Hematopoietic multipotent progenitor cell treated with erythropoietin and hydrocortisone succinate and interleukin-3 and kit ligand, for 17 days (in vitro differentiated cells): ENCODE results near the gene MARS1.
A peak's percentile ranks its signal among the peaks of the same experiment; 100 is the strongest.
"Not testable (repeated sequence)": the region's sequence is repeated elsewhere in the genome, so short reads cannot be mapped to it uniquely, and the experiment has no call there.

Experiments
- DNase-seq: peaks from one replicate; pipeline ENCODE4 v3.0.0-alpha.2; 2015; ENCODE audit warnings: low spot score

MARS1 gene

GRCh38 chr12:57495051-57495701, 7.3 kb downstream of the MARS1 start:
- not testable (repeated sequence) for DNase-seq

DNA sequence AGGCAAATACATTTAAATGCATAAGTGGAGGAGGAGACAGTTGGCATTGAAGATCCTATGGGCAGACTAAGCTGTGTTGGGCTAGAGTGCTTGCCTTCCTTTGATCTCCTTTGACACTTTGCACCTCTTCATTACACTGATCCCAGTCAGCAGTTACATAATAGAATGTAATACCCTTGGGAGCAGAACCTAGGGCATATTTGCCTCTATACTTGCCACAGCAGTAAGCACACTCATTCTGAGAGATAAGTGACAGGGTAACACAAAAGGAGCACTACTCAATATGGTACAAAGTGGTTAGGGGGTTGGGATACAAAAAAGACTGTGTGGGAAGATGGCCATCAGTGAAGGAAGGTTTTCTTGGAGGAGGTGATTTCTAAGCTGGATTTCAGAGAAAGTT, 9.0 kb downstream of the MARS1 start:
- no peak for DNase-seq

DNA sequence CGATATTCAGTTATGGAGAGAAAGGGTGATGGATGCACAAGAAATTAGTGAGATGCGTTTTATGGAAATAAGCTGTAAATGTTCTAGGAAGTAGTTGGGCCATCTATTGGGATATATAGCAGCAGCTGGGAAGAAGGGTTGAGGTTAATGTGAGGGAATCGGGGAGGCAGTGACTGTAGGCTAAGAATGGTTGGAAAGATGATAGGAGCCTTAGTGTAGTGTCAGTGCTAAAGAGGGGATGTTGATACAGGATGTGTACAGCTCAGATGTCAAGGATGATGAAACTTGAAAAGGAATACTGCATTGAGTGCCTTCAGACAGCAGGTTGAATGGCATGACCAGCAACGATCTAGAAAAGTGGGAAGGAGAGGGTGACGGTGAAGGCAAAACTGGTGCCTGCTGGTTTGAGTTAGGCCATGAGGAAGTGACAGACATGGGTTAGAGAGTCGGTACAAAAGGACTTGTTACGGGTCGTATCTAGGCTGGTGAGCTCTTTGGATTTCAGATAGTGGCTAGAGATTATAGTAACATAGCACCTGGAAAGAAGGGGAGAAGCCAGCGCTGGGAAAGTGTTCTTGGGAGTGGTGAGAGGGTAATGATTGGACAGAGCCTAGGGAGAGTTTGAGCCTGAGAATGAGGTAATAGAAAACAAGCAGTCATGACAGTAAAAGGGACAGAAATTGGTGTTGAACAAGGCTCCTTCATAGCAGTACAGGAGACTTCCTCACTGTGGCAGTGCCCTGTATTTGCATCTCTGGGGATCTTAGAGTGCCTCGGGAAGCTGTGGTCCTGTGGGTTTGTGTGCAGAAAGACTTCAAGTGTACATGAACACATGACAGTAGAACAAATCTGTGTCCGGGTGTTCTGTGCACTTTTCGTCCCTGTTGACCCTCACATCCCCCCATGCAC, 9.6 kb downstream of the MARS1 start:
- DNase-seq, result no peak

DNA sequence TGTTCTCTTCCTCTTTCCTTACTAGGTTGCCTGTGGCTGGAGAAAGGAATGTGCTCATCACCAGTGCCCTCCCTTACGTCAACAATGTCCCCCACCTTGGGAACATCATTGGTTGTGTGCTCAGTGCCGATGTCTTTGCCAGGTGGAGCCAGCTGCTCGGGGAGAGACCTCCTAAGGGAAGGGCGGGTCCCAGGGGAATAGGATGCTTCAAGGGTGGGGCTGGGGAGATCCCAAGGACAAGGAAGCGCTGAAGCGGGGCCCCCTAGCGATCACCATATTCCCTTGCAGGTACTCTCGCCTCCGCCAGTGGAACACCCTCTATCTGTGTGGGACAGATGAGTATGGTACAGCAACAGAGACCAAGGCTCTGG, 10.2 kb downstream of the MARS1 start:
- DNase-seq, result no peak

DNA sequence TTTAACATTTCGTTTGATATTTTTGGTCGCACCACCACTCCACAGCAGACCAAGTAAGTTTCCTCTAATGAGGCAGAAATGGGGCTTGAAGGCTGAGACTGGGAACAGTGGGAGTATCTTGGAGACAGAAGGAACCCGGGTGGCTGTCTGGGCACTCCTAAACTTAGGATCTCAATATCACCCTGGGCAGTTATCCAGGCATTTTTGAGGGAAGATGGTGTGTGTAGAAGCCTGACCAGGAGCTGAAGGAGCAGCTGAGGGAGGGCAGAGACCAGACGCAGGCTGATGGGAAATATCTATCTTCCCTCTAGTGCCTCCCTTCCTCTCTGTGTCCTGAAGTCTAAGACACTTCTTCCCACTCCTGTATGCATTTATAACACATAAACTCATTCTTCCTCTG, 10.7 kb downstream of the MARS1 start:
- DNase-seq, result no peak

GRCh38 chr12:57500213-57500612, 12.3 kb downstream of the MARS1 start:
- DNase-seq, result no peak

DNA sequence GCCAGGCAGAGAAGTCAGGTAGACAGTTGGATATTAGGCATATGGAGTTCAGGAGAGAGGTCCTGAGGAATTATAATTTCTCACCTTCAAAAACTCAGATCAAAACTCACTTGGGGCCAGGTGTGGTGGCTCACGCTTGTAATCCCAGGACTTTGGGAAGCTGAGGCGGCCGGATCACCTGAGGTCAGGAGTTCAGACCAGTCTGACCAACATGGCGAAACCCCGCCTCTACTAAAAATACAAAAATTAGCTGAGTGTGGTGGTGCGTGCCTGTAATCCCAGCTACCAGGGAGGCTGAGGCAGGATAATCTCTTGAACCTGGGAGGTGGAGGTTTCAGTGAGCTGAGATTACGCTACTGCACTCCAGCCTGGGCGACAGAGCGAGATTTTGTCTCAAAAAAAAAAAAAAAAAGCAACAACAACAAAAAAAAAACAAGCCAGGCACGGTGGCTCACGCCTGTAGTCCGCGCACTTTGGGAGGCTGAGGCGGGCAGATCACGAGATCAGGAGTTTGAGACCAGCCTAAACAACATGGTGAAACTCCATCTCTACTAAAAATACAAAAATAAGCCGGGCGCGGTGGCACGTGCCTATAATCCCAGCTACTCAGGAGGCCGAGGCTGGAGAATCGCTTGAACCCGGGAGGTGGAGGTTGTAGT, 14.6 kb downstream of the MARS1 start:
- DNase-seq, result not testable (repeated sequence)

DNA sequence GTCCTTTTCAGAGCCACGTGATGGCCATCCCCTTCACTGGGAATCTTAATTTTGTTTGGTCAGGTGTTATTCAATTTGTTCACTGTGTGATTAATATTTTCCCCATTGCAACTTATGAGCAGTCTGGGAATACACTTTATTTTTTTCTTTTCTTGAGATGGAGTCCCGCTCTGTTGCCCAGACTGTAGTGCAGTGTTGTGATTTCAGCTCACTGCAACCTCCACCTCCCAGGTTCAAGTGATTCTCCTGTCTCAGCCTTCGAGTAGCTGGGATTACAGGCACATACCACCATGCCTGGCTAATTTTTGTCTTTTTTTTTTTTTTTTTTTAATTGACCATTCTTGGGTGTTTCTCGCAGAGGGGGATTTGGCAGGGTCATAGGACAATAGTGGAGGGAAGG, 18.7 kb downstream of the MARS1 start:
- DNase-seq, result not testable (repeated sequence)

- DNase-seq, result not testable (repeated sequence)
Observed at GRCh38 chr12:57507796-57508195, 19.9 kb downstream of the MARS1 start.

- DNase-seq, result no peak
Observed at GRCh38 chr12:57511161-57511560, 23.3 kb downstream of the MARS1 start.

- DNase-seq, result no peak
Observed at GRCh38 chr12:57511588-57512325, 23.9 kb downstream of the MARS1 start.

- DNase-seq, result no peak
Observed at GRCh38 chr12:57512665-57513064, 24.8 kb downstream of the MARS1 start.

GRCh38 chr12:57513266-57513665, 25.4 kb downstream of the MARS1 start:
- DNase-seq, result no peak

DNA sequence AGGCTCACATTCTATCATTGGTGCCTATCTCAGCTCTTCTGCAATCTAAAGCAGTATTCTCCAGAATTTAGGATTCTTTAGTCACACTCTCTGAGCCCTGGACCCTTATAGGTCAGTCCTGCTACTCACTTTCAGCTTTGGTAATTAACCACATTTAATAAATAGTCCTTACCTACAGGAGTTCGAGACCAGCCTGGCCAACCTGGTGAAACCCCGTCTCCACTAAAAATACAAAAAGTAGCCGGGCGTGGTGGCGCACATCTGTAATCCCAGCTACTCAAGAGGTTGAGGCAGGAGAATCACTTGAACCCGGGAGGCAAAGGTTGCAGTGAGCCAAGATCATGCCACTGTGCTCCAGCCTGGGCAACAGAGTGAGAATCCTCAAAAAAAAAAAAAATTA, 25.8 kb downstream of the MARS1 start:
- not testable (repeated sequence) for DNase-seq

DNA sequence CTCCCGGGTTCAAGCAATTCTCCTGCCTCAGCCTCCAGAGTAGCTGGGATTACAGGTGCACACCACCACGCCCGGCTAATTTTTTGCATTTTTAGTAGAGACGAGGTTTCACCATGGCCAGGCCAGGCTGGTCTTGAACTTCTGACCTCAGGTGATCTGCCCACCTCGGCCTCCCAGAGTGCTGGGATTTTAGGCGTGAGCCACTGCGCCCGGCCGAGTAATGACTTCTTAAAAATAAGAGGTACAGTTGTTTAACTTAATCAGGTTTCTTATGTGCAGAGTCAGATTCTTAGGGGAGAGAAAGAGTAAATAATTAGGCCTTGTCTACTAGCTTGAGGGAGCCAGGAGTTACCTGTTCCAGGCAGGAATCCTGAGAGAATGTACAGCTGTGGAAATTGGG, 26.4 kb downstream of the MARS1 start:
- DNase-seq, result not testable (repeated sequence)

GRCh38 chr12:57514720-57515407, 27.0 kb downstream of the MARS1 start:
- no peak for DNase-seq

GRCh38 chr12:57515408-57515933, 27.6 kb downstream of the MARS1 start:
- no peak for DNase-seq

- DNase-seq, result peak; percentile 31
Observed at GRCh38 chr12:57515934-57516541, 28.2 kb downstream of the MARS1 start.

DNA sequence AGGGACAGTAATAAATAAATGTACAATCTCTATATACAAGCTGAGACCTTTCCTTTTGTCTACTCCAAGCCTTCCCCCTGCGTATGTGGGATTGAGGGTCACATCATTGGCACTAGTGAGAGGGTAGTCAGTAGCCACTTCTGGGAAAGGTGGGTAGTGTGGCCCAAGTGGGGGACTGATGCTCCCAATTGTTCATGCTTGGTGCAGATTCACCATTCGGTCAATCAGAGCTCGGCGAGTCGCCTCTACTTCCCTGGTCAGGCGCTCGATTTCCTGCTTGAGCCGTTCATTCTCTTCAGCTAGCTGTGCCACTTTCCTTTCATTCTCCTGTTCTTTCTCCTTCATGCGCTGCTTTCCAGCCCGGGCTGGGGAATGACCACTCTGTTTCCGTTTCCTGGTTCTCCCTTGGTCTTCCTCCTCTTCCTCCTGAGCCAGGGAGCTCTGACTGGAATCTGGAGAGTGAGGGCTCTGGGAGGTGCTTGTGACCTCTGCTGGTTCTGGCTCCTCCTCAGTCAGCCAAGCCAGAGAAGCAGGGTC, 28.8 kb downstream of the MARS1 start:
- DNase-seq, result no peak

- DNase-seq, result peak; percentile 49
Observed at GRCh38 chr12:57517187-57517586, 29.3 kb downstream of the MARS1 start.

DNA sequence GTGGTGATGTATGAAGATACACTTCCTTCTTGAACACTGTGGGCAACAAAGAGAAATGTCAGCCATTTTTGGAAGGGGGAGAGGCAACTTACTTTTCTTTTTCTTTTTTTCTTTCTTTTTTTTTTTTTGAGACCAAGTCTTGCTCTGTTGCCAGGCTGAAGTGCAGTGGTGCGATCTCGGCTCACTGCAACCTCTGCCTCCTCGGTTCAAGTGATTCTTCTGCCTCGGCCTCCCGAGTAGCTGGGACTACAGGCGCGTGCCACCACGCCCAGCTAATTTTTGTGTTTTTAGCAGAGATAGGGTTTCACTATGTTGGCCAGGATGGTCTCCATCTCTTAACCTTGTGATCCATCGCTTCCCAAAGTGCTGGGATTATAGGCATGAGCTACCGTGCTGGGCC, 29.9 kb downstream of the MARS1 start:
- DNase-seq, result not testable (repeated sequence)
